SK-N-SH (cell line): Measurements from ENCODE around the gene LONP2. TPM values are rescaled to one million over a fixed set of nuclear protein-coding genes. Genes with fewer than 3 reads are reported as not detected.

ENCODE experiments used
- CTCF ChIA-PET: fragments of 300-600, 350-600 bp; formaldehyde crosslinking; extraction: SDS; loops from one replicate; lab custom pipeline; 2021; lab: Yijun Ruan, JAX
- POLR2A ChIA-PET: fragments of 350-600 bp; sonication (Branson Sonifier 250); formaldehyde crosslinking; extraction: SDS; loops from one replicate; lab custom pipeline; 2020; ENCODE audit warnings: antibody characterized with exemption, inconsistent platforms; lab: Yijun Ruan, JAX
- DNase-seq: peaks from one replicate; pipeline ENCODE4 v3.0.0; 2012
- H2AFZ ChIP-seq: fragments of 200-600 bp; sonication (generic); 2 replicates; pipeline ENCODE4 v1.8.1; 2016; ENCODE audit warnings: antibody characterized with exemption, mild to moderate bottlenecking, low read depth
- H3F3A ChIP-seq: fragments of 200-600 bp; sonication (generic); replicated peaks from 2 replicates; pipeline ENCODE3; 2016; ENCODE audit warnings: antibody characterized with exemption, mild to moderate bottlenecking; ENCODE audit not compliant: insufficient read depth
- H3K27ac ChIP-seq, 2 experiments: fragments of 200-500 bp in 1 of 2; fragments of 200-600 bp in 1 of 2; sonication (Bioruptor generic) in 1 of 2; sonication (generic), shearing (Covaris generic) in 1 of 2; 2 replicates each; pipeline versions ENCODE4 v1.5.1 to v1.6.1; 2014 to 2016; ENCODE audit warnings: low read depth in 2 of 2, inconsistent platforms in 1 of 2, low read length in 1 of 2, mild to moderate bottlenecking in 1 of 2, mixed read lengths in 1 of 2
- H3K27me3 ChIP-seq: fragments of 200-600 bp; sonication (generic), shearing (Covaris generic); 2 replicates; pipeline ENCODE4 v1.6.1; 2016; ENCODE audit warnings: mixed run types; ENCODE audit not compliant: insufficient read depth
- H3K36me3 ChIP-seq, 2 experiments: fragments of 200-500 bp in 1 of 2; fragments of 200-600 bp in 1 of 2; sonication (Bioruptor generic) in 1 of 2; sonication (generic) in 1 of 2; replicated peaks in 1 of 2; 2 replicates each; pipeline versions ENCODE3 to v1.5.1; 2014 to 2016; ENCODE audit warnings: low read length in 1 of 2, mild to moderate bottlenecking in 1 of 2; ENCODE audit not compliant: insufficient read depth in 2 of 2, control insufficient read depth in 1 of 2
- H3K4me1 ChIP-seq, 2 experiments: fragments of 200-500 bp in 1 of 2; fragments of 200-600 bp in 1 of 2; sonication (Bioruptor generic) in 1 of 2; sonication (generic), shearing (Covaris generic) in 1 of 2; 2 replicates each; pipeline versions ENCODE4 v1.5.1 to v1.6.1; 2014 to 2016; ENCODE audit warnings: low read depth in 1 of 2, low read length in 1 of 2, mixed run types in 1 of 2; ENCODE audit not compliant: insufficient read depth in 2 of 2, control insufficient read depth in 1 of 2
- H3K4me2 ChIP-seq: fragments of 200-600 bp; sonication (generic), shearing (Covaris generic); 2 replicates; pipeline ENCODE4 v1.6.1; 2017; ENCODE audit warnings: mixed run types
- H3K4me3 ChIP-seq, 2 experiments: fragments of 200-500 bp in 1 of 2; fragments of 200-600 bp in 1 of 2; sonication (Bioruptor generic) in 1 of 2; sonication (generic), shearing (Covaris generic) in 1 of 2; 2 replicates each; pipeline versions ENCODE4 v1.5.1 to v1.8.1; 2014 to 2016; ENCODE audit warnings: low read depth in 2 of 2, inconsistent platforms in 1 of 2, low read length in 1 of 2, mild to moderate bottlenecking in 1 of 2, mixed read lengths in 1 of 2, moderate library complexity in 1 of 2
- H3K79me2 ChIP-seq: fragments of 200-600 bp; sonication (generic); 2 replicates; pipeline ENCODE4 v1.8.1; 2017; ENCODE audit warnings: mild to moderate bottlenecking; ENCODE audit not compliant: insufficient read depth
- H3K9ac ChIP-seq: fragments of 200-600 bp; sonication (generic); 2 replicates; pipeline ENCODE4 v1.6.1; 2017; ENCODE audit warnings: mixed run types
- H3K9me2 ChIP-seq: fragments of 200-600 bp; sonication (generic); 2 replicates; pipeline ENCODE4 v1.6.1; 2017; ENCODE audit warnings: mixed run types
- H3K9me3 ChIP-seq: fragments of 200-600 bp; sonication (generic); 2 replicates; pipeline ENCODE4 v1.6.1; 2017; ENCODE audit warnings: mixed run types, mild to moderate bottlenecking, moderate library complexity
- H4K20me1 ChIP-seq: fragments of 200-600 bp; sonication (generic); 2 replicates; pipeline ENCODE4 v1.6.1; 2017; ENCODE audit warnings: mild to moderate bottlenecking, mixed run types; ENCODE audit not compliant: insufficient read depth
- CHD2 ChIP-seq: fragments of 150-350 bp; IDR thresholded peaks from 2 replicates; pipeline ENCODE4 v1.6.1; 2018; ENCODE audit warnings: low read length; ENCODE audit not compliant: partially characterized antibody
- ELF1 ChIP-seq: IDR thresholded peaks from 2 replicates; pipeline ENCODE4 v1.4.0; 2012
- EZH2phosphoT487 ChIP-seq: fragments of 200-600 bp; sonication (generic); IDR thresholded peaks from 2 replicates; pipeline ENCODE4 v1.6.1; 2017; ENCODE audit warnings: low read depth, mixed run types, mild to moderate bottlenecking, antibody characterized with exemption, moderate library complexity, borderline replicate concordance
- FOSL2 ChIP-seq: IDR thresholded peaks from 2 replicates; pipeline ENCODE4 v1.4.0; 2012; ENCODE audit warnings: low read depth, mild to moderate bottlenecking, moderate library complexity, borderline replicate concordance
- FOXJ3 ChIP-seq: sonication (generic); formaldehyde crosslinking; IDR thresholded peaks from 2 replicates; pipeline ENCODE4 v1.5.1; 2020; ENCODE audit warnings: mild to moderate bottlenecking, missing genetic modification reagents
- FOXM1 ChIP-seq: IDR thresholded peaks from 2 replicates; pipeline ENCODE4 v1.4.0; 2012; ENCODE audit warnings: low read depth, mild to moderate bottlenecking
- GATA2 ChIP-seq: sonication (generic); formaldehyde crosslinking; IDR thresholded peaks from 2 replicates; pipeline ENCODE4 v1.5.0; 2020; ENCODE audit warnings: mild to moderate bottlenecking, missing genetic modification reagents
- MEF2A ChIP-seq: IDR thresholded peaks from 2 replicates; pipeline ENCODE4 v1.4.0; 2012; ENCODE audit warnings: low read depth, borderline replicate concordance
- NFIC ChIP-seq: IDR thresholded peaks from 2 replicates; pipeline ENCODE4 v1.4.0; 2012; ENCODE audit warnings: borderline replicate concordance
- NRF1 ChIP-seq: IDR thresholded peaks from 2 replicates; pipeline ENCODE4 v1.6.1; 2012; ENCODE audit warnings: low read depth, mild to moderate bottlenecking, low read length
- REST ChIP-seq: IDR thresholded peaks from 2 replicates; pipeline ENCODE4 v1.6.1; 2012; ENCODE audit warnings: mild to moderate bottlenecking, low read depth, low read length, moderate library complexity
- RFX5 ChIP-seq: IDR thresholded peaks from 2 replicates; pipeline ENCODE4 v1.6.1; 2012; ENCODE audit warnings: mild to moderate bottlenecking, improper control_type of control experiment, low read length
- TCF12 ChIP-seq: IDR thresholded peaks from 2 replicates; pipeline ENCODE4 v1.4.0; 2012
- USF1 ChIP-seq: IDR thresholded peaks from 2 replicates; pipeline ENCODE4 v1.4.0; 2012; ENCODE audit warnings: low read depth, borderline replicate concordance
- YY1 ChIP-seq: IDR thresholded peaks from 2 replicates; pipeline ENCODE4 v1.4.0; 2012; ENCODE audit warnings: low read depth, mild to moderate bottlenecking
- WGBS: methylation state at CpG from one replicate; pipeline ENCODE4 v1.1.6; 2017; ENCODE audit warnings: low lambda C conversion rate; 5-methylcytosine and 5-hydroxymethylcytosine counted together
- polyA plus RNA-seq, 3 experiments: library from polyadenylated mRNA; depleted of rRNA; stranded (reverse); fragments of >200 nt; gene quantifications; 2 replicates each; pipeline ENCODE4 v1.2.3, GENCODE V29; 2012
- TF ChIP-seq, protein P1 (sequence below): fragments of 150-350 bp; IDR thresholded peaks from 2 replicates; pipeline ENCODE4 v1.6.1; 2017; ENCODE audit warnings: antibody characterized with exemption, low read length, low read depth, borderline replicate concordance
- TF ChIP-seq, protein P2 (sequence below): fragments of 200-600 bp; sonication (generic); IDR thresholded peaks from 2 replicates; pipeline ENCODE4 v1.6.1; 2017; ENCODE audit warnings: antibody characterized with exemption, mild to moderate bottlenecking, moderate library complexity

Gene LONP2
- polyA plus RNA-seq, 1 of the 3 experiments (the other 2 are of a cell fraction): 22.4 TPM

DNA sequence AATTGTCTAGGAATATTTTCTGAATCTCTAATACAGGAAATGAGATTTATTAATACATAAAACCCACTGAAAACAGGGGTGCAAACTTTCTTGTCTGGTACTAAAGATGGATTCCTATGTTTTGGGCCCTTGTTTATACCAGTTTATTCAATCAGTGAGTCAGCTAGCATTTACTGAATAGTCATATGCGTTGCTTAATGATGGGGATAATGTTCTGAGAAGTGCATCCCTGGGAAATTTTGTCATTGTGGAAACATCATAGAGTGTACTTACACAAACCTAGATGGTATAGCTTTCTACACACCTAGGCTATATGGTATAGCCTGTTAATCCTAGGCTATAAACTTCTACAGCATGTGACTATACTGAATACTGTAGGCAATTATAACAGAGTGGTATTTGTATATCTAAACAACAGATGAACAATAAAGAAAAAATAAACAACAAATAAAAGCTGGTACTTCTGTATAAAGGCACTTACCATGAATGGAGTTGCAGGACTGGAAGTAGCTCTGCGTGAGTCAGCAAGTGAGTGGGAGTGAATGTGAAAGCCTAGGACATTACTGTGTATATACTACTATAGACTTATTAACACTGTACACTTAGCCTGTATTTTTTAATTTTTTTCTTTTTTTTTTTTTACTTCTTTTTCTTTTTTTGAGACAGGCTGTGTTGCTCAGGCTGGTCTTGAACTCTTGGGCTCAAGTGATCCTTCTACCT is 77.4 kb downstream of the LONP2 start:
- no peak for DNase-seq
- Histone ChIP-seq H2AFZ (no peak overlapping the region), H3K9me3 (no peaks in the 10 kb centered on the region), H3K4me1 (peaks cover 0 to 11% of the 10 kb centered on the region in 2 experiments; a peak in 2 of 4 replicates), H3K27ac (no peak overlapping the region), H3K4me3 (no peak overlapping the region), H3K9me2 (no peaks in the 10 kb centered on the region), H3F3A (peaks cover 14% of the 10 kb centered on the region), H3K9ac (no peak overlapping the region), H3K79me2 (no peaks in the 10 kb centered on the region; the same call in 1 of the 2 replicates), H4K20me1 (peaks cover 14% of the 10 kb centered on the region), H3K27me3 (no peaks in the 10 kb centered on the region), H3K36me3 (peaks cover 7 to 37% of the 10 kb centered on the region in 2 experiments), H3K4me2 (no peak overlapping the region)
- CTCF ChIA-PET: interaction anchor here (0.7 to 2.2 kb wide), 2 partner anchors 123 to 309 kb away, joined by 3 to 6 read pairs; no protein-coding TSS in a partner anchor
- 96% methylated on average over 2 of the region's 2 CpGs for WGBS
- POLR2A ChIA-PET: no interaction called here
- TF ChIP-seq NFIC: no peak
- no peak for TF ChIP-seq USF1
- no peak for TF ChIP-seq REST
- TF ChIP-seq GATA2 (CRISPR knock-in tag): no peak
- TF ChIP-seq CHD2: no peak
- TF ChIP-seq YY1: no peak
- no peak for TF ChIP-seq FOSL2
- TF ChIP-seq, protein P1, sequence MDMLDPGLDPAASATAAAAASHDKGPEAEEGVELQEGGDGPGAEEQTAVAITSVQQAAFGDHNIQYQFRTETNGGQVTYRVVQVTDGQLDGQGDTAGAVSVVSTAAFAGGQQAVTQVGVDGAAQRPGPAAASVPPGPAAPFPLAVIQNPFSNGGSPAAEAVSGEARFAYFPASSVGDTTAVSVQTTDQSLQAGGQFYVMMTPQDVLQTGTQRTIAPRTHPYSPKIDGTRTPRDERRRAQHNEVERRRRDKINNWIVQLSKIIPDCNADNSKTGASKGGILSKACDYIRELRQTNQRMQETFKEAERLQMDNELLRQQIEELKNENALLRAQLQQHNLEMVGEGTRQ: no peak
- TF ChIP-seq, protein P2, sequence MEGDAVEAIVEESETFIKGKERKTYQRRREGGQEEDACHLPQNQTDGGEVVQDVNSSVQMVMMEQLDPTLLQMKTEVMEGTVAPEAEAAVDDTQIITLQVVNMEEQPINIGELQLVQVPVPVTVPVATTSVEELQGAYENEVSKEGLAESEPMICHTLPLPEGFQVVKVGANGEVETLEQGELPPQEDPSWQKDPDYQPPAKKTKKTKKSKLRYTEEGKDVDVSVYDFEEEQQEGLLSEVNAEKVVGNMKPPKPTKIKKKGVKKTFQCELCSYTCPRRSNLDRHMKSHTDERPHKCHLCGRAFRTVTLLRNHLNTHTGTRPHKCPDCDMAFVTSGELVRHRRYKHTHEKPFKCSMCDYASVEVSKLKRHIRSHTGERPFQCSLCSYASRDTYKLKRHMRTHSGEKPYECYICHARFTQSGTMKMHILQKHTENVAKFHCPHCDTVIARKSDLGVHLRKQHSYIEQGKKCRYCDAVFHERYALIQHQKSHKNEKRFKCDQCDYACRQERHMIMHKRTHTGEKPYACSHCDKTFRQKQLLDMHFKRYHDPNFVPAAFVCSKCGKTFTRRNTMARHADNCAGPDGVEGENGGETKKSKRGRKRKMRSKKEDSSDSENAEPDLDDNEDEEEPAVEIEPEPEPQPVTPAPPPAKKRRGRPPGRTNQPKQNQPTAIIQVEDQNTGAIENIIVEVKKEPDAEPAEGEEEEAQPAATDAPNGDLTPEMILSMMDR: no peak
- no peak for TF ChIP-seq ELF1
- TF ChIP-seq NRF1: no peak
- no peak for TF ChIP-seq MEF2A
- TF ChIP-seq FOXM1: no peak
- TF ChIP-seq EZH2phosphoT487: no peak
- TF ChIP-seq RFX5: no peak
- TF ChIP-seq FOXJ3 (CRISPR knock-in tag): no peak
- no peak for TF ChIP-seq TCF12
